GM10248 (cell line): ENCODE data around the gene IGF2R.

Experiments
- CTCF ChIA-PET: fragments of 300-600 bp; sonication (Branson Sonifier 250); formaldehyde crosslinking; extraction: SDS; loops from one replicate; lab custom pipeline; 2021; ENCODE audit warnings: antibody characterized with exemption; lab: Yijun Ruan, JAX
- POLR2A ChIA-PET: fragments of 350-650 bp; sonication (Branson Sonifier 250); formaldehyde crosslinking; extraction: SDS; loops from one replicate; lab custom pipeline; 2020; ENCODE audit warnings: antibody characterized with exemption; lab: Yijun Ruan, JAX
- DNase-seq: peaks from one replicate; pipeline ENCODE4 v3.0.0; 2012; ENCODE audit errors: extremely low spot score
- CTCF ChIP-seq: IDR thresholded peaks from 2 replicates; pipeline ENCODE4 v1.5.1; 2012; ENCODE audit warnings: mild to moderate bottlenecking, low read depth; ENCODE audit errors: extremely low read depth, missing control alignments, control extremely low read depth

Gene IGF2R

GRCh38 chr6:159941286-159942113 is 27.4 kb upstream of the IGF2R start:
- CTCF ChIA-PET: interaction anchor here (0.7 to 3.1 kb wide), 12 partner anchors 9 to 221 kb away, joined by 3 to 21 read pairs (median 4); no protein-coding TSS in a partner anchor
- TF ChIP-seq CTCF: peak; percentile 58
- POLR2A ChIA-PET: no interaction called here
- DNase-seq: peak; percentile 32

GRCh38 chr6:159943101-159943632 is 25.7 kb upstream of the IGF2R start:
- TF ChIP-seq CTCF: no peak
- POLR2A ChIA-PET: no interaction called here
- CTCF ChIA-PET: interaction anchor here (1.0 to 3.1 kb wide), 8 partner anchors 8 to 88 kb away, joined by 3 to 21 read pairs (median 5); no protein-coding TSS in a partner anchor
- DNase-seq: no peak

GRCh38 chr6:159943968-159944598 is 24.8 kb upstream of the IGF2R start:
- ChIA-PET CTCF (interaction anchor here (1.0 to 3.1 kb wide), 4 partner anchors 9 to 89 kb away, joined by 3 to 21 read pairs (median 5); no protein-coding TSS in a partner anchor), POLR2A (no interaction called here)
- no peak for DNase-seq
- no peak for TF ChIP-seq CTCF

GRCh38 chr6:159945801-159946392 is 23.0 kb upstream of the IGF2R start:
- CTCF ChIA-PET: interaction anchor here (1.2 to 1.8 kb wide), 2 partner anchors 9 to 14 kb away, joined by 3 to 6 read pairs; no protein-coding TSS in a partner anchor
- DNase-seq: no peak
- no peak for TF ChIP-seq CTCF
- POLR2A ChIA-PET: no interaction called here

- TF ChIP-seq CTCF: no peak
- ChIA-PET POLR2A (no interaction called here), CTCF (interaction anchor here (1.2 to 1.8 kb wide), 3 partner anchors 8 to 113 kb away, joined by 3 to 6 read pairs (median 3); no protein-coding TSS in a partner anchor)
Observed at GRCh38 chr6:159946912-159947311, 22.0 kb upstream of the IGF2R start.

GRCh38 chr6:159948199-159948598 is 20.7 kb upstream of the IGF2R start:
- no peak for TF ChIP-seq CTCF
- ChIA-PET POLR2A (no interaction called here), CTCF (interaction anchor here (1.0 to 1.4 kb wide), 3 partner anchors 8 to 90 kb away, joined by 3 to 4 read pairs (median 3); no protein-coding TSS in a partner anchor)
- DNase-seq: no peak

More at GRCh38 chr6:159946912-159947311, 22.0 kb upstream of the IGF2R start:
- no peak for DNase-seq
